HG02840 (cell line): ENCODE data around the gene GRAMD4.

ENCODE experiments used
- ATAC-seq: cut with Tn5 transposase; IDR thresholded peaks from one replicate; pipeline ENCODE4 v1.9.1; 2021; ENCODE audit warnings: mild to moderate bottlenecking, moderate library complexity, moderate number of reproducible peaks; ENCODE audit not compliant: unreplicated experiment, low FRiP score

The GRAMD4 gene

DNA sequence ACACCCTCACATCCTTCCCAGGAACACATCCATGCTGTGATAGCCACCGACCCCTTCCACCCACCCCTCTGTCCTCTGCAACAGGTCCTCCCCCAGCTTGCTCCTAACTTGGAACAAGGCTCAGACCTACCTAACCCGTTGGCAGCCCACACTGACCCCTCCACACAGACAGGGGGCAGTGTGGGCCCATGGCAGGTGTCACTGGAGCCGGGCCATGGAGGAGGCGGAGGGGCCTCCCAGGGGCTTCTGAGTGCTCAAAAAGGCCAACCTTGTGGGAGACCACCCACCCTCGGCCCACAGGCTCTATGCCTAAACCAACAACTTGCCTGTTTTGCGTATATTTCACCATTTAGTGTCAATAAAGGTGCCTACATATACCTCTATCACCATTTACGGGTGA lies 60.8 kb downstream of the GRAMD4 start:
- no peak for ATAC-seq

DNA sequence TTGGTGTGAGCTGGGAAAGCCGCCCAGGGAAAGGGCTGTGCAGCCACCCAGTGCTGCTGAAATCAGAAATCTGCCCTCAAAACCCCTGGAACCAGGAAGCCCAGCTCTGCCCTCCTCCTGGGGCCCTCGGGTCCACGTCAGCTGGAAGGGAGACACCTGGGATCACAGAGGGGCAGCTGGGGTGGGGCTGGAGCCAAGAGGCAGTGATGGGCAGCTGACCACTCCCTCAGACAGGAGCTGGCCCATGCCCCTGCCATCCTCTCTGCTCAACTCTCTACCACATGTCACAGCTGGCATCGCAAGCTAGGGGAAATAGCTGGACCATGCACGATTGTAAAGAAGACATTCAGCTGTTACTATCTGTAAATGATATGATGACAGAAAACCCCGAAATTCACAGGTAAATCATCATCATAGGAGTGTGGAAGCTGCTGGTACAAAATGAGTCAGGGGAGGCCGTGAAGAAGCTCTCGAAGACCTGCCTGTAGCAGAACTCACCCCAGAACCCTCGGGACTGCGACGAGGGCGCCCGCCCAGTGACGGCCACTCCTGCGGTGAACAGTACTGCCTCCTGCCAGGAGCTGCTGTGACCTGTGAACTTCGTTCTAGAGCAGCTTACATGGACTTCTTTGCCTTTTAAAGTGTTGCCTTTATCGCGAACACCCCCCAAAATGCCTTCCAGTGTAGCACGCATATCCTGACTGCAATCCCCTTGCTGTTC lies 62.0 kb downstream of the GRAMD4 start:
- no peak for ATAC-seq

DNA sequence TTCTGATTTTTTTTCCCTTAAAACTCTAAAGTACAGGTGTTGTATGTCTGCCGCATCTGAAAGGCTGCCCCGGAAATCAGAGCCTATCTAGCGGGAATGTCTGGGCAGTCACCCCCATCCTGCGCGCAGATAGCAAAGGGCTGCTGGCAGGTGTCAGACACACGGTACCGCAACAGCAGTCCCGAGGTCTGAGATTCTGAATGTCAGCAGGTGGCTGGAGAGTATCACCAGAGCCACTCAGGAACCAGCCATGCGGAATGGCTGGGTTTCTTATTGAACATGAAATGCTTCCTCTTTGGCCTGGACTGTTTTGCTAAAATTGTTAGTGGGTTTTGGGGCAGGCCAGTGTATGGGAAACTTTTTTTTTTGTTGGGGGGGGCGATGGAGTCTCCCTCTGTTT lies 64.5 kb downstream of the GRAMD4 start:
- ATAC-seq: peak; percentile 59

DNA sequence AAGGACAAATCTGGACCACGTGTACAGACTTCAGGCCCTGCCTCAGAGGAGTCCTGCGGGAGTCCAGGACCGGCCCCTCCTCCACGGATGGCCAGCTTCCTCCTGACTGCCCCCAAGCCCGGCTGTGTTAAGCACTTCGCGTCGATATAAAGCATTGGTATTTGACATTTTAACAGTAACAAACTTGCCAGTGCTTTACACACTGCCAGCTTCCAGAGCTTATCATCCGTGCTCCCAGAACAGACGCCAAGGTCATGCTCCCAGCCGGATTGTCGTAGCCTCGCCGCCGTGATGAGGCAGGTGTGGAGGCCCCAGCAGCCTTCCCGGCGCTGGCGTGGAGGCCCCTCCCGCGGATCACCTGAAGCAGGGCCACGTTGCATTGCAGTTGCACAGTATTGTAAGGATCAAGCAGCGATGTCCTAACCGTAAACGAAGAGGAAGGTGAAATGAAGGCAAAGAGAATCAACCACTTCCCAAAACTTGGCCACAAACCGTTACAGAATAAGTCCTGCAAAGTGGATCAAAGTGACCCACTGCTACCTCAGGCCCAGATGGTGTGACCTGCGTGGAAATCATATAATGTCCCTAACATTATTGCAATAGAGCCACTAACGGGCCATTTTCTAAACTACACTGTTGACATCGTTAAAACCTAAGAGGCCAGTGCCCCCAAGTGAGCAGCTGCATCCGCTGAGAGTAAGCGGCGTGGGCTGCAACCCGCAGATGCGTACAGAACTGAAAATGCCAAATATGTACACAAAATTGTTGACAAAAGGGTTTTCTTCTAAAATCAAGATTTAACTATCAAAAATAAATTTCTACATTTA lies 66.2 kb downstream of the GRAMD4 start:
- no peak for ATAC-seq

DNA sequence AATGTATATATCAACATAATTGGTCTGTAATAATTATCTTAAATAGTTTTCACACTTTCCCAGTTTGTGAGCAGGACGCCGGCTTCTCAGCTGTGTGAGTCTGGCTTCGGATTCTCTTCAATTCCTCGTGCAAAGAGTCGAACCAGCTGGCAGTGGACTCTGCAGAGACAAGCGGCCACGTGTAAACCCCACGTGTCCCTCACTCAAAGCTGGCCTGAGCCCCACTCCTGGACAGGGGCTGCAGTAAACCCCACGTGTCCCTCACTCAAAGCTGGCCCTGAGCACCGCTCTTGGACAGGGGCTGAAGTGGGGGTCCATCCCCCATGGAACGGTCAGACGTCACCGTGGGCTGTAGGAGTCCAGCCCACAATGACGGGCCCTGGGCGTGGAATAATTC lies 66.9 kb downstream of the GRAMD4 start:
- no peak for ATAC-seq

DNA sequence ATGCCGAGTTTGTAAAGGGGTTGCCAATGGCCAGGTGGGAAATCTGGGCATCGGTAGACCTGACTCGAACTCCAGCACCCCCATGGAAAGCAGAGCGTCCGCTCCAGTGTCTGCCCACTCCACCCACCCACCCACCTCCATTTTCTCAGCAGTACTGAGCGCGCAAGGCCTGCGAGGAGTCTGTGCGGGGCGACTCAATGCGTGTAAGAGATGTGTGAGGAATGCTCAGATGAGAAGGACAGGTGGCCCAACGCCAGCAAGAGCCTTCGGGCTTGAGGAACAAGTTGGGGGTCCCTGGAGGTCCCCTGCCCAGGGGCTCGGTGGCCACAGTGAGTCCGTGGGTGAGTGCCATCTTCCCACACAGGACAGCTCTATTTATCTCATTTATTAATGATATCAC lies 67.3 kb downstream of the GRAMD4 start:
- no peak for ATAC-seq

DNA sequence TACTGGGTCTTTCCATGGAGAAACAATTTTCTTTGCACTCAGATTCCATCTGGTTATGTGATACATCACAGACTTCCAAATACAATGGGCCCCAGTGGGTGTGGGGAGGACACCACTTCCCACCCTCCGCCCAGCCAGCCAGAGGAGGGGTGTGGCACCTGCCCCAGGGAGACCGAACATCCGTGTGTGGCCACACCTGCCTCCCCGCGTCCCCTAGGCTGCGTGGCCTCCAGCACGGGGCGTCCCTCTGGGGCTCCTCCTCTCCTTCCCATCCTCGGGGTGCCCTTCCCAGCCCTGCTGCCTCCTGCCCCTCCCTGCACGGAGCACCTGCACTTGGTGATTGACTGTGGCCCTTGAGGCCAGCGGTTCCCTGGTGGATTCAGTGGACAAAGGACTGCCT lies 68.8 kb downstream of the GRAMD4 start:
- ATAC-seq: no peak

DNA sequence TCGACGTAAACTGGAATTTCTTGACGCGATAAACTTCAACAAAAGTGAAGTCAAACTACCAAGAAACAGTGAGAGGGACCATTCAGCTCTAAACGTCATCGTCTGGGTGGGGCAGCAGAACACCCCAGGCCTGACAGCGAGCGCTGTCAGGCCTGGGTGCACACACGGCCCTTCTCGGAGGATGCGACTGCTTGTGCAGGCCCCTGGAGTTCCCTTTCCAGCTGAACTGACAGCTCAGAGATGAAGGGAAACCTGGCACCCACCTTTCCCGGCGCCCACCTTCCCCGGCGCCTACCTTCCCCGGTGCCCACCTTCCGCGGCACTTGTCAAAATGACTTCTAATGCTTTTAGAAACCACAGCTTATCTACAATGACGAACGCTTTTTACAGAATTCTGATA lies 70.0 kb downstream of the GRAMD4 start:
- no peak for ATAC-seq

DNA sequence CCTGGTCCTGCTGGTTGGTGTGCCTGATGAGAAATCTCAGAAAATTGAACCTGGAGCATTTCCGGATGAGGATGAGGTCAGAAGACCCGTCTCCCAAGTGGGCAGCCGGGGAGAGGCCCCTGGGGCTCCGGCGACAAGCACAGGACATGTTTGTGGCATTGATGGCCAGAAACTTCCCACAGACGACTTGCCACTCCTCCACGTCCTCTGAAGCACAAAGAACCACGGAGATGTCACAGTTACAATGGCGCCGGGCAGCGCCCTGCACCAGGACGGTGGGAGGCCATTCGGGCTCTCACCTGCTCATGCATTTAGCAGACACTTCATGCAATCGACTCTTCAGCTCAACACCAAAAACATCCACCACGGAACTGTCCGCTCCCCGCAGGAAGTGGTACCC lies 71.4 kb downstream of the GRAMD4 start:
- no peak for ATAC-seq

DNA sequence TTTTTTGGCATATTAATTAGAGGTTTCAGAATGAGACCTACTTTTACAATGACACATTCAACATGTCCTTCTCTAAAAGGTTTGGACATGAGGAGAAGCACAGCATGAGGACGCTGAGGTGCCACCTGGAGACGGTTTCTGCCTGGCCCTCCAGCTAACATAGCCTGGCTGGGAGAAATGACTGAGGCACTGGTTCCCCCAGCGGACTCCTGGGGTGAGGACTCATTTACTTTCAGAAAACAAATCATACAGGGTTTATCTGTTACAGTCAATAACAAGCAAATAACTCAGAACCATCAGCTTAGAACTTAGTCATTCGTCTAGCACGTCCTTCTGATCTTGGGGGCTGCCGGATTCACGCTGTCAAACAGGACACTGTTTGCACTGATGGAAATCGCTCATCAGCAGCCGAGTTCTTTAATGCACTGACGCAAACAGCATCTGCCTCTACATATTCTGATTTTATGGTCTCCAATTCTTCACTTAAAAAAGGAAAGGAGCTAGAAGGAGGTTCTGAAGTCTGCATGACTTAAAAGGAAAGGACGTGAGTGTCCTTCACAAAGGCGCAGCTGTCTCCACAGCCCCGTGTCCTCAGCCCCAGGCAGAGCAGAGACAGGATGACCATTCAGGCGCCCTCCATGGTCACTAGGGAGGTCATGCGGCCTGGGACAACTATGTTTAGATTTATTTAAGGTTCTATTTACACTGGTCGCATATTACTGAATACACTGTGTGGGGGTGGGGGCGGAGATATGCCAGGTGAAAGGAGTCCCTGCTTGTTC lies 73.6 kb downstream of the GRAMD4 start:
- ATAC-seq: no peak

DNA sequence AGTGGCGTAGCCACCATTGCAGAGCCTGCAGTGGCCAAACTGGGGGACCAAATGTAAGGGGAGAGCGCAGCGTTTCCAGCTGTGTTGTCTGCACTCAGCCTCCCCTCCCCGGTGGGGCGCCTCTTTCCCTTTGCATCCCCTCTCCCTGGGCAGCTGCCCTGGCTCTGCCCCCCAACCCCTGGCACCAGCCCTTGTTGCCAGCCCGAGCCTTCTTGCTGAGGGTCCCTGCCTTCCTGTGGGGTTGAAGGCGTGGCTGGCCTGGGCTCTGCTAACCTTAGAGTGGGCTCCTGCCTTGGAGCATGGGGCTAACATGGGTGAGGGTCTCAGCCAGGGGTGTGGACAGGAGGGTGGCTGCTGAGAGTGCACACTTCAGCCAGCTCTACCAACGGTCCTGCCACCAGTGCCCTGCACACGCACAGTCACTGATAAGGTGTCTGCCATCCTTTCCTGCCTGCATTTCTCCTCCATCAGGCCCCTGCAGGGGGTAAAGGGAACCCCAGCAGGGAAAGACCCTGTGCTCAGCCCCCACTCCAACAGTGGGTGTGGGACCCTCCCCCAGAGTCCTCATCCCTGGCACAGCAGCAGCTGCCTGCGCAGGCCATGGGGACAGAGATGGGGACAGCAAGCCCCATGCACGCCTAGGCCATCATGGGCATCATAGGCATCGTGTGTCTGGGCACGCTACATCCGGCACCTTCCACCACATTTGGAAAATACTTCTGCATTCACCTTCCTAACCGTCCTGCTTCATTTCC lies 74.4 kb downstream of the GRAMD4 start:
- no peak for ATAC-seq

DNA sequence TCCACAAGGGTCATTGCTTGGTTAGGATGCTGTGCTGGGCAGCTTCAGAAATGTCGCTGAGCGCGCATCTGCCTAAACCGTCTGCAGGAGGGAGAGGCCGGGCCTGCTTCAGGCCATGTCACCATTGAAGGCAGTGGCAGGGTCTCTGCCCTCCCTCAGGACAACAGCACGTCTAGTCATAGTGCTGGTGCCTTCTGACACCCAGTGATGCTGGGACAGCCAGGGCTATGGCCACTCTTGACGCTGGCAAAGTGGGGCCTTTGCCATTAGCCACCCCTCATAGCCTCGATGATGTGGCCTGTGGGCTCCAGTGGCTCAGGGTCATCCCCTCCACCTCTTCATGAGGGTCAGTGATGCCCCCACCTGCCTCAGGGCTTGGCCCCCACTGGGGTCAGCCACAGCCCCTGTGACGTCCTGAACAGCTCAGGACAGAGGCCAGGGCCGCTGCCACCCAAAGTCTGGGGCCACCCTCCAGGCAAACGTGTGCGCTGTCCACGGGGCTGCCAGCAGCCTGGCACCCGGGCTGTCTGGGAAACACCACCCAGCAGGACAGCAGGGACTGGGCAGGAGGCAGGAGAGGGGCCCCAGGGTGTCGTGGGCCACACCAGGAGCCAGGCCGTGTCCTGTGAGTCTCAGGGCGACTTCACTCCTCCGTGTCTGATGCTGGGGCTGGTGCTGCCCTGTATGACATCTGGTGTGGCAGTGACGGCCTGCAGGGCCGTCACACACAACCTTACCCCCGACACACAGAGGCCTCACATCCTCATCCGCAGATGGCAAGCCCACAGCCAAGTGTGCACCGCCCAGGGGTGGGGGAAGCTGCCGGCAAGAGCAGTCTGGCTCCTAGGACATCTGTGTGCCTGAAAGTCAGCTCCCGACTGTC lies 75.4 kb downstream of the GRAMD4 start:
- ATAC-seq: no peak

DNA sequence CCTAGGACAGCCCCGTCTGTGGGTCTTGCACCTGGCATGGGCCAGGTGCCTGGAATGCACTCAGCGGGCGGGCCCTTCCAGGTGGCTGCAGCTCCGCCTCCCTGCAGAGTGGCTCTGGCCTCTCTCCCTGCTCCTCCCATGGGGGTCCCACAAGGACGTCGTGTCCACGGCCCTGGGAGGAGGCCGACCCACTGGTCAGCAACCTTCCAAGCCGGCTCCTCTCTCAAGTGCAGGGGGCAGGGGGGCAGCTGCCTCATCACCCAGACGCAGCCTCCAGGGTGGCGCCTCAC lies 76.0 kb downstream of the GRAMD4 start:
- ATAC-seq: no peak

DNA sequence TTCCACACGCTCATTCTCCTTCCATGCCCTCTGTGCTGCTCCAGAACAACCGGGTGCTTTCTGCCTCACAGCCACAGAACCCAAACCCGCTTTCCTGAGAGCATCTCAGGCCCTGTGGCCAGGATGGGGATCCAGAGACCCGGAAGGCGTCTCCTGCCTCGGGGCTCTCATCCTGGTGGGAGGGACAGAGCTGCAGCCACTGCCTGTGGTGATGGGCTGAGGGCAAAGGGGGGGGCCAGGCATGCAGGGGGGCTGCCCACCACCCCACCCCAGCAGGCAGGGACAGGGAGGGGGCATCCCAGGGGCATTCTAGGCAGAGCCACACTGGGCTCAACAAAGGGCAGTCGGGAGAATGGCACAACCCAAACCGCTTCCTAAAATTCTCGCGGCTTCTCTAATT lies 76.4 kb downstream of the GRAMD4 start:
- no peak for ATAC-seq

DNA sequence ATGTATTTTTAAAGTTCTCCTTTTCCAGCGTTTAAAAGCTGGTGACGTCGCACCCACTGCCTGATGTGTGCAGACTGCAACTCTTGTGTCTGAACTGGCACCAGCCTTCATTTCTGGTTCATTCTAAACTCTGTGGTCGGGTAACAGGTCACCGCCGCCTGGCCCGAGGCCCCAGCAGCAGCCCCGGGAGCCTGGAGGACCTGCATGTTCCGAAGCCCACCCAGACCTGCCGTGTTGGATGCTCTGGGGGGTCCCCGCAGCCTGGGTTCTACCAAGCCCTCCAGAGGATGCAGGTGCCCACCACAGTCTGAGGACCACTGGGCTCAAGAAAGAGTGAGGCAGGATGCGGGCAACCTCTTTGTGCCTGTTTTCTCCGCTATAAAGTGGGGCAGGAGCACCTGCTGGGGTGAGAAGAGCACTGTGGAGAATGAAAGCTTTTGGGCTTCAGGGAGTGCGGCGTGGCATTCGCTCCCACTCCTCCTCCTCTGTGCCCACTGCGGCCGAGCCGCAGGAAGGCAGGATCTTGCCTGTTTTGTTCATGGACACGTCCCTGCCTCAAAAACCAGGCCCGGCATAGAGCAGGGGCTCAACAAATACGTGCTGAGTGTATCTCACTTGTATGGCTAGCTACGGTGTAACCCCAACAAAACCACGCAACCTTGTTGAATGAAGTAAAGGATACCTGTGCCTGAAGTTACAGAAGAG lies 77.8 kb downstream of the GRAMD4 start:
- ATAC-seq: no peak

DNA sequence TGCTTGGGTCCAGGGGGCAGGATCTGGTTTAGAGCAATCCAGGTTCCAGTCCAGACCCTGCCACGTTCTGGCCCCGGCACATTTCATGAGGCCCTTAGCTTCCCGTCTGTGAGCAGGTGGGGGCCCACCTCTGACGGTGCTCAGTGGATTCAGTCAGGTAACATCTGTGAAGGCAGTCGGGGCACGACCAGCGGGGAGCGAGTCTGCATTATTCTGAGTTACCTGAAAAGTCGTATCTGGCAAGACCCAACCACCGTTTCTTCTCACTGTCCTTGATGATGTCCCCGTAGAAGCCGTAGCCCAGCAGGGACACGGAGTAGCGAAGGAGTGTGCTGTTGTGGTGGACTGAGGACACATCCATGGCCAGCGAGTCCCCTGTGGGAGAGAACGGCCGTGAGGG lies 78.9 kb downstream of the GRAMD4 start:
- no peak for ATAC-seq

DNA sequence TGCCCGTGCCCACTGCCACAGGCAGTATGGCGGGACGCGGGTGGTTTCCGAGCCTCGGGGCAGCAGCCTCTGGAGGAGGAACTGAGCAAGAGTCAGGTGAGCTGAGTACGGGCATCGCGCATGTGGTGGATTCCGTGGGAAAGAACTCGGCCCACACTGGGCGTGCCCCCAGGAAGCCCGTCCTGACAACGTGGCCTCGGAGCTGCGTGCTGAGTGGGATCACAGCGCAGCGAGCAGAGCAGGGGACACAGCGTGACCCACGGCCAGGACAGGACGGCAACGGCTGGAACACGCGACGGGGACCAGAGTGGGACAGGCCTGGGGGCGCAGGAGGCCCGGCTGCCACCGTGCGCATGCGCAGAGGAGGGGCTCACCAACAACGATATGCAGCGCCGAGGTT lies 81.1 kb downstream of the GRAMD4 start:
- ATAC-seq: no peak

DNA sequence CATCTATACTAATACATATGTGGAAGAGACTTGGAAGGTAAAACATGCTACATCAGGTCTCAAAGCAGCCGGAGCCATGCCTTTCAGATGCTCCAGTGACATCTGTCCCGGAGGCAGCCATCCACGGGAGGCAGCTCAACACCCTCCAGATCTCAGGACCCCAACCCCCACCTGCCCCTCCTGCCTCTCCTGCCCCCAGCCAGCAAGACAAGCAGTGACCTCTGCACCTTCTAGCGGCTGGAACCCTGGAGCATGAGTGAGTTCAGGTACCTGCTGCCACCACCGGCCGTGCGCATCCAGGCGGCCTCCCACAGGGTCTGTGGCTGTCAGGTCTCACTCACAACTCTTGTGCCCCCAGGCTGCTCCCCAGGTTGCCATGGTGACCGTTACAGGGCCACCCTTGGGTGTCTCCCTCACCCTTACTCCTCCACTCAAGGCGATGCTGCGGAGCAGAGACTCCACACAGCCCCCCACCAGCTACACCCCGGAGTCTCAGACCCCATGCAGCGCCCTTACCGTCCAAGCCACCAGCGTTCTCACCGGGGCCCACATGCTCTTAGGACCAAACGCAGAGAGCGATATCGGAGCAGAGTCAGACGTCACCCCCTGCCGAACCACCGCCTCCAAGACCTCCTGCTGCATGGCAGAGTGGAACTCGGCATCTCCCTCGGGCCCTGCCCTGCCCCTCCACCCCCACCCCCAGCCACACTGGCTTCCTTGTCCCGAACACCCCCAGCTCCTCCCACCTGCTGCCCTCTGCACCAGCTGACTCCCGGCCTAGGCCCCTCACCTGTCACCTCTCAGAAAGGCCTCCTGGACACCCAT lies 83.2 kb downstream of the GRAMD4 start:
- no peak for ATAC-seq
